Neuronal stem cell (in vitro differentiated cells): ENCODE measurements around the gene CAPZB.
A peak's percentile ranks its signal among the peaks of the same experiment; 100 is the strongest.

Experiments
- DNase-seq: peaks from one replicate; pipeline ENCODE4 v3.0.0-alpha.2; 2013; ENCODE audit warnings: low spot score
- H2AFZ ChIP-seq: one replicate; pipeline ENCODE4 v1.6.1; 2013; ENCODE audit warnings: mild to moderate bottlenecking, low read length, inconsistent platforms
- H2AK5ac ChIP-seq: 2 replicates; pipeline ENCODE4 v1.6.1; 2013; ENCODE audit warnings: low read depth, mild to moderate bottlenecking, inconsistent platforms, low read length, moderate library complexity, mixed read lengths
- H2BK120ac ChIP-seq: 2 replicates; pipeline ENCODE4 v1.6.1; 2013; ENCODE audit warnings: low read depth, mild to moderate bottlenecking, inconsistent platforms, low read length, moderate library complexity, mixed read lengths
- H2BK12ac ChIP-seq: one replicate; pipeline ENCODE4 v1.6.1; 2013; ENCODE audit warnings: low read length, inconsistent platforms
- H2BK15ac ChIP-seq: 2 replicates; pipeline ENCODE4 v1.6.1; 2013; ENCODE audit warnings: mild to moderate bottlenecking, low read length, inconsistent platforms, mixed read lengths
- H2BK5ac ChIP-seq: one replicate; pipeline ENCODE4 v1.6.1; 2013; ENCODE audit warnings: inconsistent platforms, mild to moderate bottlenecking, low read length, moderate library complexity
- H3K14ac ChIP-seq: one replicate; pipeline ENCODE4 v1.6.1; 2013; ENCODE audit warnings: low read length, inconsistent platforms
- H3K18ac ChIP-seq: 2 replicates; pipeline ENCODE4 v1.6.1; 2013; ENCODE audit warnings: low read length, inconsistent platforms
- H3K23ac ChIP-seq: 2 replicates; pipeline ENCODE4 v1.6.1; 2013; ENCODE audit warnings: low read depth, mild to moderate bottlenecking, mixed read lengths, low read length, inconsistent platforms; ENCODE audit not compliant: poor library complexity
- H3K27ac ChIP-seq: replicated peaks from 3 replicates; pipeline ENCODE4 v1.5.1; 2013; ENCODE audit warnings: low read length, inconsistent platforms
- H3K27me3 ChIP-seq, 3 experiments: 2 replicates each; pipeline ENCODE4 v1.6.1; 2013; ENCODE audit warnings: low read length in 3 of 3, mild to moderate bottlenecking in 2 of 3, inconsistent platforms in 1 of 3, low read depth in 1 of 3, mixed read lengths in 1 of 3, moderate library complexity in 1 of 3; ENCODE audit not compliant: control insufficient read depth in 3 of 3, insufficient read depth in 3 of 3
- H3K36me3 ChIP-seq, 2 donors: replicated peaks in 1 of 2; 2 replicates each; pipeline ENCODE4 v1.6.1; 2013; ENCODE audit warnings: low read length in 2 of 2; ENCODE audit not compliant: control insufficient read depth in 2 of 2, insufficient read depth in 2 of 2
- H3K4ac ChIP-seq: 2 replicates; pipeline ENCODE4 v1.6.1; 2013; ENCODE audit warnings: inconsistent platforms, mild to moderate bottlenecking, low read length, moderate library complexity
- H3K4me1 ChIP-seq, 2 donors: 1 replicate in 1 of 2; 2 replicates in 1 of 2; pipeline ENCODE4 v1.6.1; 2013; ENCODE audit warnings: low read length in 2 of 2, low read depth in 1 of 2; ENCODE audit not compliant: control insufficient read depth in 2 of 2, insufficient read depth in 1 of 2
- H3K4me2 ChIP-seq: one replicate; pipeline ENCODE4 v1.6.1; 2013; ENCODE audit warnings: mild to moderate bottlenecking, low read length, inconsistent platforms; ENCODE audit not compliant: insufficient read depth, poor library complexity, severe bottlenecking
- H3K4me3 ChIP-seq, 2 donors: 2 replicates each; pipeline ENCODE4 v1.5.1; 2013; ENCODE audit warnings: low read length in 2 of 2, mild to moderate bottlenecking in 2 of 2, inconsistent platforms in 1 of 2, moderate library complexity in 1 of 2
- H3K79me1 ChIP-seq: one replicate; pipeline ENCODE4 v1.6.1; 2013; ENCODE audit warnings: low read depth, mild to moderate bottlenecking, inconsistent platforms, low read length, moderate library complexity
- H3K9ac ChIP-seq: one replicate; pipeline ENCODE4 v1.6.1; 2013; ENCODE audit warnings: mild to moderate bottlenecking, low read depth, low read length, inconsistent platforms; ENCODE audit not compliant: poor library complexity
- H3K9me3 ChIP-seq, 2 donors: replicated peaks in 1 of 2; 2 replicates each; pipeline versions ENCODE3 to v1.6.1; 2013; ENCODE audit warnings: low read length in 2 of 2, mild to moderate bottlenecking in 2 of 2, inconsistent platforms in 1 of 2, low read depth in 1 of 2, mixed read lengths in 1 of 2, moderate library complexity in 1 of 2; ENCODE audit not compliant: control insufficient read depth in 2 of 2, insufficient read depth in 1 of 2
- H4K8ac ChIP-seq: one replicate; pipeline ENCODE4 v1.6.1; 2013; ENCODE audit warnings: low read depth, mild to moderate bottlenecking, inconsistent platforms, low read length, moderate library complexity
- H4K91ac ChIP-seq: one replicate; pipeline ENCODE4 v1.6.1; 2013; ENCODE audit warnings: low read length, low read depth, mild to moderate bottlenecking, inconsistent platforms; ENCODE audit not compliant: poor library complexity
- WGBS, 2 donors: extraction: QIAGEN DNeasy Blood & Tissue Kit; methylation state at CpG; one replicate each; pipeline ENCODE4 v1.1.7; 2013; ENCODE audit warnings: missing lambda C conversion rate in 2 of 2, mixed read lengths in 1 of 2; ENCODE audit not compliant: insufficient read length in 2 of 2, insufficient replicate concordance in 1 of 2; ENCODE audit errors: extremely low coverage in 2 of 2; 5-methylcytosine and 5-hydroxymethylcytosine counted together

The CAPZB gene

DNA sequence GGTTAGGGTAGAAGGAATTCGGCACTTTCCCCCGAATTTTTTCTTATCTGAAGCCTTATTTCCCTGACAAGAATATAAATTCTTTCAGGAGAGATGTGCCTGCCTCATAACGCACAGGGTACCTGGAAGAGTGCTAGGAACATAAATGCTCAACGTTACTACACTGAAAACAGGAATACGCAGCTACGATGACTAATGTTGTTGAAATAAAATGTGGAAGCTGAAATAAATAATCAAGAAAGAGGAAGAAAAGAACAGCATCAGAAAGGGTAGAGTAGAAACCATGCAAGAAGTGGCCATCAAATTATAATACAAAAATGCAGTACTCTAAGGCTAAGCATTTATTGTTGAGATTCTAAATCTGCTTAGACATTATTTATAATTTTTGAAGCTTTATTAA is 139.3 kb downstream of the CAPZB start:
- Histone ChIP-seq H3K36me3 (peaks cover 35 to 70% of the 10 kb centered on the region in 2 donors), H3K4ac (no peak overlapping the region), H2BK12ac (no peak overlapping the region), H4K91ac (no peak overlapping the region), H3K14ac (no peak overlapping the region), H2BK120ac (no peak overlapping the region), H3K23ac (no peak overlapping the region), H3K4me2 (no peak overlapping the region), H2AK5ac (no peak overlapping the region), H3K9ac (no peak overlapping the region), H4K8ac (no peak overlapping the region), H2BK15ac (no peak overlapping the region), H3K79me1 (peaks cover 2% of the 10 kb centered on the region), H3K27me3 (no peaks in the 10 kb centered on the region), H3K4me3 (no peak overlapping the region), H3K18ac (no peak overlapping the region), H3K27ac (no peak overlapping the region), H2AFZ (no peak overlapping the region), H3K4me1 (peaks cover 0 to 2% of the 10 kb centered on the region in 2 donors), H2BK5ac (no peak overlapping the region), H3K9me3 (no peaks in the 10 kb centered on the region)
- no CpG with 5 or more reads among the region's 6 CpGs for WGBS, 2 donors
- DNase-seq: no peak

DNA sequence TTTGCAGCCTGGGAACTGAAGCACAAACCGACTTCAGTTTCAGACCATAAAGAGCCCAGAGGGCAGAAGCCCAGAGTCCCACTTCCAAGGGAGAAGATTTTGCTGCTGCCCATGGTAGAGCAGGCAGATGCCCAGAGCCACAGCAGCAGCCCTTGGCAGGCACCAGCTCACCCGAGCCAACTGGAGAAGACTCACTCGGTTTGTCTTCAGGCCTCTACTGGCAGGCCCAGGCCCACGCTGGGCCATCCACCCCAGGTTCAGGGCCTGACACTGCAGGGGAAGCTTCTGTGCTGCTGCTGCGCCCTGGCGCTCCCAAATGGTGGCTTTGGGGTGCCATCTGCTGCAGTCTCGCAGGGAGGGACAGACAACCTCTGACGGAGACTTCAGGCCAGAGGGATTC is 139.9 kb downstream of the CAPZB start:
- Histone ChIP-seq H2AK5ac (no peak overlapping the region), H3K27me3 (no peaks in the 10 kb centered on the region), H2BK12ac (no peak overlapping the region), H3K9me3 (no peaks in the 10 kb centered on the region), H2BK5ac (no peak overlapping the region), H2BK120ac (no peak overlapping the region), H3K23ac (no peak overlapping the region), H4K91ac (no peak overlapping the region), H3K4me2 (no peak overlapping the region), H4K8ac (no peak overlapping the region), H3K36me3 (peaks cover 38 to 73% of the 10 kb centered on the region in 2 donors), H3K4me3 (no peak overlapping the region), H3K27ac (peak overlapping the region; percentile 15), H2BK15ac (no peak overlapping the region), H3K79me1 (peaks cover 2% of the 10 kb centered on the region), H3K4ac (no peak overlapping the region), H3K9ac (peak overlapping the region; percentile 50), H3K4me1 (peaks cover 0 to 2% of the 10 kb centered on the region in 2 donors), H2AFZ (no peak overlapping the region), H3K18ac (no peak overlapping the region), H3K14ac (no peak overlapping the region)
- no CpG with 5 or more reads among the region's 8 CpGs for WGBS, 2 donors
- no peak for DNase-seq

DNA sequence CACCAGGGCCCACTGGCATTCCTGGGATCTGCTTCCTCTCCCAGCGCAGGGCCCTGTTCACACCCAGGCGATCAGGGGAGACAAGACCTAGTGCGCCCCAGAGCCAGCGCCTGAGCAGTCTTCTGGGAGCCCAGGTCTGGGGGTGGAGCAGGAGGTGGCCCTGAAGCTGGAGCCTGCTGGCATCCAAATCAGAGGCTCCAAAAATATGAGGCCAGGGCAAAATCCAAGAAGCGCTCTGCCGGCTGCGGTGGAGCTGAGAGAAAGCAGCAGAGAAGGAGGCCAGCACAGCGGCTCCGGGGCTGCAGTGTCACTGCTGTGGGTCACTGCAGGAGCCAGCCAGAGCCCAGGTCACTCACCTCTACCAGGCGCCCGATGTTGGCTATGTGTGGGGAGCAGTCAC is 140.5 kb downstream of the CAPZB start:
- Histone ChIP-seq H3K27me3 (no peaks in the 10 kb centered on the region), H2BK5ac (no peak overlapping the region), H3K9me3 (no peaks in the 10 kb centered on the region), H2BK15ac (no peak overlapping the region), H3K4me3 (no peak overlapping the region), H3K36me3 (peaks cover 35 to 73% of the 10 kb centered on the region in 2 donors), H2AK5ac (no peak overlapping the region), H3K14ac (no peak overlapping the region), H4K8ac (no peak overlapping the region), H2AFZ (no peak overlapping the region), H3K4me2 (no peak overlapping the region), H3K4ac (no peak overlapping the region), H4K91ac (no peak overlapping the region), H3K4me1 (peaks cover under 1 to 2% of the 10 kb centered on the region in 2 donors), H2BK12ac (peak overlapping the region; percentile 23), H3K18ac (peak overlapping the region; percentile 54), H3K9ac (no peak overlapping the region), H2BK120ac (no peak overlapping the region), H3K23ac (no peak overlapping the region), H3K79me1 (peaks cover 2% of the 10 kb centered on the region), H3K27ac (peak overlapping the region; percentile 15)
- DNase-seq: no peak
- no CpG with 5 or more reads among the region's 11 CpGs for WGBS, 2 donors

DNA sequence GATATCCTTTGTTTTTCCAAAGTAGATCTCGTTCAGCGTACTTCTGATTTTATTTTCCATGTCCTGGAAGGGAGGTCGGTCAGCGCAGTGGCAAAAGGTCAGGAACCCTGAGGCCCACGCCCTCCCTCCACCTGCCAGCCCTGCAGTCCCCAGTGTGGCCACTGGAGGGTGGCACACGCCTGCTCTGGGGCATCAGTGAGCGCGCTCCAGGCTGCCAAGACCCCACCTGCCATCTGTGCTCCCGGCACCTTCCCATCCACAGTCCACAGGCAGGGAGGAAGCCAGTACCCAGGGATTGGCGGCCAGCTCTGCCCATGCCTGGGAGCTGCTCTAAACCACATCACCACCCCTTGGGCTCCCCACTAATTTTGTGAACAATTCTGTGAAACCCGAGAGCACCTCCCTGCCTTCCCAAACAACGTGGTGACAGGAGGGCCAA is 140.9 kb downstream of the CAPZB start:
- Histone ChIP-seq H3K79me1 (peaks cover 2% of the 10 kb centered on the region), H3K27ac (no peak overlapping the region), H4K91ac (no peak overlapping the region), H2AFZ (no peak overlapping the region), H3K36me3 (peaks cover 33 to 73% of the 10 kb centered on the region in 2 donors), H3K4me2 (no peak overlapping the region), H3K4me1 (peaks cover 2 to 5% of the 10 kb centered on the region in 2 donors), H3K4me3 (no peak overlapping the region), H2BK12ac (no peak overlapping the region), H3K14ac (no peak overlapping the region), H3K4ac (no peak overlapping the region), H3K9me3 (no peaks in the 10 kb centered on the region), H3K18ac (no peak overlapping the region), H2BK120ac (no peak overlapping the region), H2BK15ac (no peak overlapping the region), H2BK5ac (no peak overlapping the region), H3K27me3 (no peaks in the 10 kb centered on the region), H3K9ac (peak overlapping the region; percentile 50), H2AK5ac (no peak overlapping the region), H4K8ac (no peak overlapping the region), H3K23ac (no peak overlapping the region)
- DNase-seq: peak; percentile 35
- WGBS, 2 donors: no CpG with 5 or more reads among the region's 12 CpGs
